Measurements from ENCODE around the gene CAMSAP1. TPM values are rescaled to one million over a fixed set of nuclear protein-coding genes. Genes with fewer than 3 reads are reported as not detected.

CAMSAP1 gene
- total RNA-seq, 4 donors from 2014 or later, result 31.2 to 85.3 (median 51.6) TPM

DNA sequence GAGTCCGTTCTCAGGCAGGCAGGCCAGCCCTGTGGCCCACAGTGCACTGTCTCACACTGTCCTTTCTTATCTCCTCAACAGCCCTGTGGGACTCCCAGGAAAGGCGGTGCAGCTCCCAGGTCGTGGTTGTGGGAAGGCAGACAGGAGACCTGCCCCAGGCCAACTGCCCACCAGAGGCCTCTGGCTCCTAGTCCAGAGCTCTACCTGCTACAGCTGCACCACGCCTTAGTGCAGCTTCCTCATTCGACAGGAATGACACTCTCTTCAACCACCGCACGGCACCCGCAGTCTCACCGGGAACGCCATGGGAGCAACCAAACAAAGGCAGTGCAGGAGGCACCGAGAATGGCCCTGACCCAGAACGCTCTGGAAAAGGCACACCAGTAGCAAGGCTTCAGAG, 25.3 kb downstream of the CAMSAP1 start:
- peaks cover 3 to 64% (median 14%) of the 10 kb centered on the region in 3 donors for H3K4me1 ChIP-seq
- WGBS, 2 donors, result 73 to 95% methylated on average over 6 to 12 of the region's 12 CpGs
- DNase-seq, result no peak

DNA sequence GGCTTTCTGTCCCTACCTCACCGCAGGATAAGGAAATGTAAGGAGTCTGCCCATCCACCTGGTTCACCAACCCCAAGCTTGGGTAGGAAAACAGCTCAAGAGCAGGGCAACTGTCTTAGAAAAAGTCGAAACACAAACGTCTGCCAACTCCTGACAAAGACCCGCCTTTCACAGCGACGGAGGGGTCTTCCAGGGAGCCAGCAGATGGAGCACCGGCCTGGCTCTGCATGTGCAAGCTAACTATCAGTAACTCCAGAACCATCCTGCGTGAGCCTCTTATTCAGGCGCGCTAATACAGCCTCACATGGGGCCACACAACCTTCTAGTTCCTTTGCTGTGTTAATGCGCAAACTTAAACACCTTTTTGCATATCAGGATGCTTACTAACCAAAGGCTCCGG, 26.9 kb downstream of the CAMSAP1 start:
- Histone ChIP-seq H3K27me3 (no peaks in the 10 kb centered on the region), H3K27ac (no peak overlapping the region), H3K4me1 (peaks cover 0 to 50% (median 7%) of the 10 kb centered on the region in 3 donors), H3K9me3 (no peaks in the 10 kb centered on the region), H3K4me3 (no peak overlapping the region), H3K36me3 (peaks cover 0 to 55% (median 0%) of the 10 kb centered on the region in 3 donors)
- intact Hi-C loops (cut with DNase I), result no loop called here
- DNase-seq, result no peak
- 86 to 91% methylated on average over 11 to 12 of the region's 12 CpGs for WGBS, 2 donors
- TF ChIP-seq, protein P1, sequence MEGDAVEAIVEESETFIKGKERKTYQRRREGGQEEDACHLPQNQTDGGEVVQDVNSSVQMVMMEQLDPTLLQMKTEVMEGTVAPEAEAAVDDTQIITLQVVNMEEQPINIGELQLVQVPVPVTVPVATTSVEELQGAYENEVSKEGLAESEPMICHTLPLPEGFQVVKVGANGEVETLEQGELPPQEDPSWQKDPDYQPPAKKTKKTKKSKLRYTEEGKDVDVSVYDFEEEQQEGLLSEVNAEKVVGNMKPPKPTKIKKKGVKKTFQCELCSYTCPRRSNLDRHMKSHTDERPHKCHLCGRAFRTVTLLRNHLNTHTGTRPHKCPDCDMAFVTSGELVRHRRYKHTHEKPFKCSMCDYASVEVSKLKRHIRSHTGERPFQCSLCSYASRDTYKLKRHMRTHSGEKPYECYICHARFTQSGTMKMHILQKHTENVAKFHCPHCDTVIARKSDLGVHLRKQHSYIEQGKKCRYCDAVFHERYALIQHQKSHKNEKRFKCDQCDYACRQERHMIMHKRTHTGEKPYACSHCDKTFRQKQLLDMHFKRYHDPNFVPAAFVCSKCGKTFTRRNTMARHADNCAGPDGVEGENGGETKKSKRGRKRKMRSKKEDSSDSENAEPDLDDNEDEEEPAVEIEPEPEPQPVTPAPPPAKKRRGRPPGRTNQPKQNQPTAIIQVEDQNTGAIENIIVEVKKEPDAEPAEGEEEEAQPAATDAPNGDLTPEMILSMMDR (IDR thresholded peaks at IDR 0.05), result no peak
- no peak for TF ChIP-seq POLR2A (IDR thresholded peaks at IDR 0.05)

More for the DNA sequence above, 25.3 kb downstream of the CAMSAP1 start:
- peaks cover 0 to 46% (median 0%) of the 10 kb centered on the region in 3 donors for H3K36me3 ChIP-seq
- intact Hi-C loops (cut with DNase I), result no loop called here
- no peaks in the 10 kb centered on the region for H3K9me3 ChIP-seq
- H3K4me3 ChIP-seq, result no peak overlapping the region
- TF ChIP-seq, protein P1 (IDR thresholded peaks at IDR 0.05), result no peak
- TF ChIP-seq POLR2A (IDR thresholded peaks at IDR 0.05), result no peak
- H3K27me3 ChIP-seq, result no peaks in the 10 kb centered on the region
- H3K27ac ChIP-seq, result no peak overlapping the region

DNA sequence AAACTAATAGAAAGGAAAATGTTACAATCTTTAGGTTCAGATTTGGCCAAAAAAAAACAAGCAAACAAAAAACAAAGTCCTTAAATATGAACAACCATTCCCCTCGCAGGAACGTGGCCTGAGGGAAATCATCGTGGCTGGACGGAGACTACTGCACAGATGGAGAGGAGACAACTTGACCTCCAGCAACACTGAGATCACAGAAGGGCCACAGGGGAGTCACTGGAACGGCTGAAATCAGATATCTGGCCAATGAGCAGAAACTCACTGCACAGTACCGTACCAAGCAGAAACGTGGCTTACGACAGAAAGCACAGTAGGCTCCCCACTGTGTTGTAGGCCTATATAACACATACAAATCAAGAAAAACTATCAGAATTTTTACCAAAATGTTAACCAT, 27.7 kb downstream of the CAMSAP1 start:
- Histone ChIP-seq H3K9me3 (no peaks in the 10 kb centered on the region), H3K4me3 (no peak overlapping the region), H3K4me1 (peaks cover 0 to 42% (median 0%) of the 10 kb centered on the region in 3 donors), H3K27me3 (no peaks in the 10 kb centered on the region), H3K36me3 (peaks cover 0 to 55% (median 0%) of the 10 kb centered on the region in 3 donors), H3K27ac (no peak overlapping the region)
- intact Hi-C loops (cut with DNase I), result no loop called here
- no peak for DNase-seq
- TF ChIP-seq, protein P1 (IDR thresholded peaks at IDR 0.05), result no peak
- TF ChIP-seq POLR2A (IDR thresholded peaks at IDR 0.05), result no peak
- 81 to 84% methylated on average over 8 of the region's 8 CpGs for WGBS, 2 donors

DNA sequence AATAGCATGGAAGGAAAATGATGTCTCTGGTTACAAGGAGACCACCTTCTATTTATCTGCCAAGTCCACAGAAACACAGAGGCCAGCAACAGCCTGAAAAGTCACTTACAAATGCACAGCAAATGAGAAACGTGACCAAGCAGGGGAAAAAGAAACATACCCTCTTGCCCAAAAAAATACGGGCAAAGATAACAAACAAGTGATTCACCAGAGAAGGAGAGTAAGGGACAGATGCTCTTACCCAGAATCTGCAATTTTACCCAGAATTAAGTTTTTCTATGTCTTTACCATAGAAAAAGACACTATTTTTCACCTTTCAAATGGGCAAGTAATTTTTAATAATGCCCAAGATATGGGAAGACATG, 28.1 kb downstream of the CAMSAP1 start:
- Histone ChIP-seq H3K27me3 (no peaks in the 10 kb centered on the region), H3K4me1 (peaks cover 0 to 38% (median 0%) of the 10 kb centered on the region in 3 donors), H3K27ac (no peak overlapping the region), H3K9me3 (no peaks in the 10 kb centered on the region), H3K36me3 (peaks cover 0 to 55% (median 0%) of the 10 kb centered on the region in 3 donors), H3K4me3 (no peak overlapping the region)
- TF ChIP-seq POLR2A (IDR thresholded peaks at IDR 0.05), result no peak
- TF ChIP-seq, protein P1 (IDR thresholded peaks at IDR 0.05), result no peak
- WGBS, 2 donors, result 56 to 74% methylated on average over 2 of the region's 2 CpGs
- DNase-seq, result no peak
- intact Hi-C loops (cut with DNase I), result no loop called here

DNA sequence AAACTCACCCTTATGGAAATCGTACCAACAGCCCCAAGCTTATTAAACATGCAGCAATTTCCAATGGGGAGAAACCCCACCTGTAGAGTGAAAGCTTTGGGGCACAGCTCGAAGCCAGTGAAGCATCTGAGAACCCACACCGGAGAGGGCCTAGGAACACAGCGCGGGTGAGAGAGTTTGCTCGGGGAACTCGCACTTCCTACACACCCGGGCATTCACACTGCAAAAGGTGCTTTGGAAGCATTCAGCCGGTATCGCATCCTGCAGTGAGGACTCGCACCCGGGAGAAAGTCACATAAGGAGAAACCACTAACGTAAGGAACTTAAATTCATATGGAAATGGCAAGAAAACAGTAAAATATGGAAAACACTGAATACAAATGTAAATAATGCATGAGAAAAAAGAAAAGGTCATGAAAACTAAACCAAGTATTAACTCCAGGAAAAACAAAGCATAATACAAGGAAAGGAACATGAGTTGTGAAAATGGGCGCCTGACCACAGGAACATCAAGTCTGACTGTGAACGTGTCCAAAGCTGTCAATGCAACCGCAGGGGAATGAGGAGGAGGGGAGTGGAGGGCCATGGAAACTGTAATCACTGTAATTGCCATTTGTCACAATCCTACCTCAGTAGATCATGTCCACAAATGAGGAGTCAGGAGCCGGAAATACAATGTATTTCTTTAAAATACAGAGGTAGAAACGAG, 28.7 kb downstream of the CAMSAP1 start:
- Histone ChIP-seq H3K4me1 (peaks cover 0 to 34% (median 0%) of the 10 kb centered on the region in 3 donors), H3K4me3 (no peak overlapping the region), H3K36me3 (peaks cover 0 to 55% (median 0%) of the 10 kb centered on the region in 3 donors), H3K9me3 (no peaks in the 10 kb centered on the region), H3K27me3 (no peaks in the 10 kb centered on the region), H3K27ac (no peak overlapping the region)
- intact Hi-C loops (cut with DNase I), result no loop called here
- TF ChIP-seq, protein P1 (IDR thresholded peaks at IDR 0.05), result no peak
- no peak for TF ChIP-seq POLR2A (IDR thresholded peaks at IDR 0.05)
- no peak for DNase-seq
- 81 to 83% methylated on average over 16 to 18 of the region's 18 CpGs for WGBS, 2 donors

Measured in esophagus squamous epithelium (tissue), 5 donors.